GM18861 (cell line): ENCODE measurements around the gene TRAPPC5.
"Not testable (repeated sequence)": the region's sequence is repeated elsewhere in the genome, so short reads cannot be mapped to it uniquely, and the experiment has no call there.

Experiments
- ATAC-seq: cut with Tn5 transposase; IDR thresholded peaks from one replicate; pipeline ENCODE4 v1.9.1; 2021; ENCODE audit not compliant: unreplicated experiment

The TRAPPC5 gene

GRCh38 chr19:7680606-7681339 lies at the start of gene TRAPPC5:
TRAPPC5 (plus strand) TSS chr19:7680833; CDS start chr19:7682254, 1,421 bp downstream.
- peak; percentile 50 for ATAC-seq

GRCh38 chr19:7631577-7631976 lies 49.1 kb upstream of the TRAPPC5 start:
- no peak for ATAC-seq

- no peak for ATAC-seq
Observed at GRCh38 chr19:7632340-7633203, 48.1 kb upstream of the TRAPPC5 start.

DNA sequence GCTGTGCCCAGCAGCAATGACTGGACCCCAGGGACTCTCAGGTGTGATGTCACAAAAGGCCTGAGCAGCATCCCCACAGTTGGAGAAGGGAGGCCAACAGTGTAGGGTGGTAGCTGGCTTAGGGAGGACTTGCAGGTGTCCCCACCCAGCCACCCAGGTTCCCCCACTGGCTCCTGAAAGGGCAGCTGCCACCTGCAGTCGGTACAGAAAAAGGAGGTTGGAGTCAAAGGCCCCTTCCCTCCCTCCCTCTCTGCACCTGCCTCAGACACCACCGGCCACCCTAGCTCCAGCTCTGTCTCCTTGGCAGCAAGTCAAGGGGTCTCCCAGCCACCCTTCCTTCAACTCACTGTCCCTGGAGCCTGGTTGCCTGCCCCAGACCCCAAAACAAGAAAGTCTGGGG lies 46.9 kb upstream of the TRAPPC5 start, which contains the start of gene PCP2:
Gene PCP2 (minus strand): TSS at position 22 of the 400 bp plus-strand sequence. CDS start 262 bp downstream, outside the sequence.
- no peak for ATAC-seq

GRCh38 chr19:7635670-7636069 lies 45.0 kb upstream of the TRAPPC5 start:
- ATAC-seq, result no peak

- no peak for ATAC-seq
Observed at GRCh38 chr19:7636317-7636690, 44.3 kb upstream of the TRAPPC5 start.

- ATAC-seq, result no peak
Observed at GRCh38 chr19:7636691-7637373, 43.8 kb upstream of the TRAPPC5 start, which contains the start of gene STXBP2. STXBP2 (plus strand) TSS chr19:7637110; CDS start chr19:7637150, 40 bp downstream.

DNA sequence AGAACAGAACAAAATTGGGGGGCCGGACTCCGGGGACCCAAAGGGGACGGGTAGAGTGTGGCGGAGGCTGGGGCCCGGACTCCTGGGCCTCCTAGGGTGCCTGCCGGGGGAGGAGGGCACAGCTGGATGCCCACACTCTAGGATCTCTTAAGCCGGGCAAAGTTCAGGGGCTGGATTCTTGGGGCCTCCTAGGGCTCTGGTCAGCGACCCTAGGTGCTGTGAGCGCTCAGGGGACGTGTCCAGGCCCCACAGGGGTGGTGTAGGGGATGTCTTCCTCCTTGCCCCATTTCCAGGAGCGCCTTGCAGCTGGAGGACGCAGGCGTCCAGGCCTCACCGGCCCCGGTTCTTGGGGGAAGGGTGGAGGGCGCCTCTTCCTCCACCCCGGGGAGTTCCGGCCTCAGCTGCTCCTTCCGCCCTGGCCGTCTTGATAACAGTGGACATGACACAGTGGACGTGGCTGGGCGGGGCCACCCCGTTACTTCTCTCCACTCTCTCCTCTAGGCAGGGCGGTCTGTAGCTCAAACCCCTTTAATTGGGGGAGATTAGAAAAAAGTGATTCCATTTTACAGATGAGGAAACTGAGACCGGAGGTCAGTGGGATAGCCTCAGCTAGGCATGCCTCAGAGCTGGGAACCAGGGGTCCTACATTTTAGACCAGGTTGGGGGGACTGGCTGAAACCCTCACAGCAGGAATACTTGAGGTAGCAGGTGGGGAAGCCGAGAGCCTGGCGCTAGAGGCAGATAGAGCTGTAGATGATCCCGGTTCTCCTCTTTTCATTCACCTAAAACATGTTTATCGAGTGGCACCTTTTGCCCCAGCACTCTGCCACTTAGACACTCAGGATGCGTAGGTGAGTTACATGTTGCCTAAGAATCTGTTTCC lies 43.0 kb upstream of the TRAPPC5 start:
- no peak for ATAC-seq

- no peak for ATAC-seq
Observed at GRCh38 chr19:7638802-7639465, 41.7 kb upstream of the TRAPPC5 start.

- no peak for ATAC-seq
Observed at GRCh38 chr19:7639863-7640348, 40.7 kb upstream of the TRAPPC5 start.

- no peak for ATAC-seq
Observed at GRCh38 chr19:7640803-7641202, 39.8 kb upstream of the TRAPPC5 start.

DNA sequence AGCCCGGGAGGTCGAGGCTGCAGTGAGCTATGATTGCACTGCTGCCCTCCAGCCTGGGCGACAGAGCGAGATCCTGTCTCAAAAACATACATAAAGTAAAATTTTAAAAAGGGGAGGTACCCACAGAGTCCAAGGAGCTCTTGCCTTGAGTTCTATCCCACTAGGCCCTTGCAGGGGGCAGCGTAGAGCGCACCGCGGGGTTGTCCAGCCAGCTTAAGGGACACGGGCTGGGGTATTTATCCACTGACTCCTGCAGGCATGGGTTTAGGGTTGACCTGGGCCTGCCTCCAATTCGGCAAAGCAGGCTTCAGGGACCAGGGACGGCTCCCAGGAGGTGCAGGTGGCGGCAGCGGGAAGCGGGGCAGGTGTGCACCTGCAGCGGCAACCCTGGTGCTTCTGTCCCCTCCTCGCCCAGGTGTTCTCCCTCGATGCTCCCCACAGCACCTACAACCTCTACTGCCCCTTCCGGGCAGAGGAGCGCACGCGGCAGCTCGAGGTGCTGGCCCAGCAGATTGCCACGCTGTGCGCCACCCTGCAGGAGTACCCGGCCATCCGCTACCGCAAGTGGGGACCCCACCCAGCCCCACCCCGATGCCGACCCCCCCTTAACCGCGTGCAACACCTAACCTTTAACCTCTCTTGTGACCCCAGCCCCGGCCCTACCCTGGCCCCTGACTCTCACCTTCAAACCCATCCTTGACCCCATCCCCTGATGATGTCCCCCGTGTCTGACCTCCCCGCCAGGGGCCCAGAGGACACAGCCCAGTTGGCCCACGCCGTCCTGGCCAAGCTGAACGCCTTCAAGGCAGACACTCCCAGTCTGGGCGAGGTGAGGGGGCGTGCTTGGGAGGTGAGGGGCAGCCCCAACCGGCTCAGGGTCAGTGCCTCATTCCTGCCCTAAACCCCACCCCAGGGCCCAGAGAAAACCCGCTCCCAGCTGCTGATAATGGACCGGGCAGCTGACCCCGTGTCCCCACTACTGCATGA lies 39.0 kb upstream of the TRAPPC5 start:
- no peak for ATAC-seq

DNA sequence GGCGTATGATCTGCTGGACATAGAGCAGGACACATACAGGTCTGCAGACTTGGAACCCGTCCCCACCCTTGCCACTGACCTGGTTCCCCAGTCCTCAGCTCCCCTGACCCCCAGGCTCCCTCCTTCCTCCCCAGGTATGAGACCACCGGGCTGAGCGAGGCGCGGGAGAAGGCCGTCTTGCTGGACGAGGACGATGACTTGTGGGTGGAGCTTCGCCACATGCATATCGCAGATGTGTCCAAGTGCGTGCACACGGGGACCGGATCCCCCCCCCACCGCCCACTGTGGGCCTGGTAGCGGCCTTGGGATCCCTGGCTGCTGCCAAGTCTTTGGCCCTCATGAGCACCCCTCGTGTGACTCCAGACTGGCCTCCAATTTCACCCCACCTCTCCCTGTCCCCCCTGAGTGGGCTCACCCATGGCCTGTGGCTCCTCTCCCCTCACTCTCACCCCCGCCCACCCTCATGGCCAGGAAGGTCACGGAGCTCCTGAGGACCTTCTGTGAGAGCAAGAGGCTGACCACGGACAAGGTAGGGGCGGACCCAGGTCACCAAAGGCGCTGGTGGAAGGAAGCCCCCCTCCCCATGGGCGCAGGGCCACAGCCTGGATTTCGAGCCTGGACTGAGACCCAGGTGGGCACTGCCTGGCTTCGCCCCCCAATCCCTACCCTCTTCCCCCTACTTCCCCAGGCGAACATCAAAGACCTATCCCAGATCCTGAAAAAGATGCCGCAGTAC lies 38.2 kb upstream of the TRAPPC5 start:
- no peak for ATAC-seq

- no peak for ATAC-seq
Observed at GRCh38 chr19:7643031-7643415, 37.6 kb upstream of the TRAPPC5 start.

DNA sequence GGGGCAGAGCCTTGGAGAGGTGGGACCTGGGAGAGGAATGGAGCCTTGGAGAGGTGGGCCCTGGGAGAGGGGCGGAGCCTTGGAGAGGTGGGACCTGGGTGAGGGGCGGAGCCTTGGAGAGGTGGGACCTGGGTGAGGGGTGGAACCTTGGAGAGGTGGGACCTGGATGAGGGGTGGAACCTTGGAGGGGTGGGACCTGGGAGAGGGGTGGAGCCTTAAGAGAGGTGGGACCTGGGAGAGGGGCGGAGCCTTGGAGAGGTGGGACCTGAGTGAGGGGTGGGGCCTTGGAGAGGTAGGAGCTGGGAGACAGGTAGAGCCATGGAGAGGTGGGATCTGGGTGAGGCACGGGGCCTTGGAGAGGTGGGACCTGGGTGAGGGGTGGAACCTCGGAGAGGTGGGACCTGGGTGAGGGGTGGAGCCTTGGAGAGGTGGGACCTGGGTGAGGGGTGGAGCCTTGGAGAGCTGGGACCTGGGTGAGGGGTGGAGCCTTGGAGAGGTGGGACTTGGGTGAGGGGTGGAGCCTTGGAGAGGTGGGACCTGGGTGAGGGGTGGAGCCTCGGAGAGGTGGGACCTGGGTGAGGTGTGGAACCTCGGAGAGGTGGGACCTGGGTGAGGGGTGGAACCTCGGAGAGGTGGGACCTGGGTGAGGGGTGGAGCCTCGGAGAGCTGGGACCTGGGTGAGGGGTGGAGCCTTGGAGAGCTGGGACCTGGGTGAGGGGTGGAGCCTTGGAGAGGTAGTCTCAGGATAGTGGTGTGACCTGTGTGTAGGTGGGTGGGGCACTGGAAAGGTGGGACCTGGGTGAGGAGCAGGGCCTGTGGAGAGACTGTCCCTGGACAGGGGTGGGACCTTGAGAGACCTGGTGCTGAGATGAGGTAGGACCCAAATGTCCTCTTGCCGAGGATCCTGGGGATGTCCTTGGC lies 36.7 kb upstream of the TRAPPC5 start:
- not testable (repeated sequence) for ATAC-seq

- no peak for ATAC-seq
Observed at GRCh38 chr19:7644550-7644877, 36.1 kb upstream of the TRAPPC5 start.

DNA sequence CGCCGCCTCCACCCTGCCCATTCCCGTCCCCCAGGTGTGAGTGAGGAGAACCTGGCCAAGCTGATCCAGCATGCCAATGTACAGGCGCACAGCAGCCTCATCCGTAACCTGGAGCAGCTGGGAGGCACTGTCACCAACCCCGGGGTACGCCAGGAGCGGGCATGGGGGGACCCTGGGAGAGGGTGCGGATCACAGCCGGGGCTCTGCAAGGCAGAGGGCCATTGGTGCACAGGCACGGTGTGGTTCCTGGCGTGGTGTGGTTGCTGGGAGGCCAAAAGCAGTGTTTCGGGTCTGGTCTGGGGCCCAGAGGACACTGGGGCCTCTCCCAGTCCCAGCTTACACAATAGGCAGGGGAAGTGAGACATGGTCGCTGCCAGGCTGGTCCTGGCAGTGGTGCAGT lies 35.5 kb upstream of the TRAPPC5 start:
- ATAC-seq, result no peak
